ENCODE measurements around the gene ARID1B.

DNA sequence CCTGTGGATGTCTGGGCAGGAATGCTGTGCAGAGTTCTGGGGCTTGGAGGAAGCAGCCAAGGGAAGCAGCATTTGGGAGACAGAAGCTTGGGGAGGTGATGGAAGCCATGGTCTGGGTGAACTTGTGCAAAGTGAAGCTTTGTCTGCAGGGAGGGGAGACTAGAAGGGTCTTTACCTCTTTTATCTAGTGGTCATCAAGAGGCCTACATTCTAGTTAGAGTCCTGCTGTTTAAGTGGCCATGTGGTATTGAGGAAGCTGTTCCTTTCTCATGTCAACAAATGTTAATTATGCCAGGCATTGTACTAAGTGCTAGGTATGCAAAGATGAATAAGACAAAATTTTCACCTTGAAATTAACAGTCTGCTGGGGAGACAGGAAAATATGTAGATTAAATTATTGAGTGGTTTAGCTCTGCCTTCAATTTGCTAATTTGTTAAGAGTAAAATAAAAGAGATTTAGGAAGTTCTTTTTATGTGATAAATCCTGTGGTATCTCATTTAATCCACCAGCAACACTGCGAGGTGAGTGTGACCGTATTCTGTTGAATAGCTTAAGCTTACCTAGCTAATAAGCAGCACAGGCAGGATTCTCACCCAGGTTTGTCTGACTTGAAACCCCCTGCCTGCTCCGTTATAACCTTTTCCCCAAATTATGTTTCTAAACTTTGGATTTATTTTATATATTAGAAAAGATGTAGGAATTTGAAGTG, 43.1 kb downstream of the ARID1B start:
- no peak for TF ChIP-seq EZH2 (optimal IDR thresholded peaks at IDR 0.05; ENCODE audit: low read depth, low read length)
- TF ChIP-seq, protein P1, sequence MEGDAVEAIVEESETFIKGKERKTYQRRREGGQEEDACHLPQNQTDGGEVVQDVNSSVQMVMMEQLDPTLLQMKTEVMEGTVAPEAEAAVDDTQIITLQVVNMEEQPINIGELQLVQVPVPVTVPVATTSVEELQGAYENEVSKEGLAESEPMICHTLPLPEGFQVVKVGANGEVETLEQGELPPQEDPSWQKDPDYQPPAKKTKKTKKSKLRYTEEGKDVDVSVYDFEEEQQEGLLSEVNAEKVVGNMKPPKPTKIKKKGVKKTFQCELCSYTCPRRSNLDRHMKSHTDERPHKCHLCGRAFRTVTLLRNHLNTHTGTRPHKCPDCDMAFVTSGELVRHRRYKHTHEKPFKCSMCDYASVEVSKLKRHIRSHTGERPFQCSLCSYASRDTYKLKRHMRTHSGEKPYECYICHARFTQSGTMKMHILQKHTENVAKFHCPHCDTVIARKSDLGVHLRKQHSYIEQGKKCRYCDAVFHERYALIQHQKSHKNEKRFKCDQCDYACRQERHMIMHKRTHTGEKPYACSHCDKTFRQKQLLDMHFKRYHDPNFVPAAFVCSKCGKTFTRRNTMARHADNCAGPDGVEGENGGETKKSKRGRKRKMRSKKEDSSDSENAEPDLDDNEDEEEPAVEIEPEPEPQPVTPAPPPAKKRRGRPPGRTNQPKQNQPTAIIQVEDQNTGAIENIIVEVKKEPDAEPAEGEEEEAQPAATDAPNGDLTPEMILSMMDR (IDR thresholded peaks at IDR 0.05; ENCODE audit: low read length) = no peak

Data from MM.1S (cell line).